Activated T-cell treated with anti-CD3 and anti-CD28 coated beads, Interleukin-2, amount 50 U/mL, for 72 hours (primary cell): ENCODE data around the gene SFTPB. TPM values are rescaled to one million over a fixed set of nuclear protein-coding genes. Genes with fewer than 3 reads are reported as not detected.

ENCODE experiments used
- ATAC-seq, 2 donors: fragments of 150-1000 bp; cut with Tn5 transposase; replicated peaks in 1 of 2; 2 replicates each; pipeline ENCODE4 v1.10.0; 2021; ENCODE audit warnings: moderate library complexity in 2 of 2, mild to moderate bottlenecking in 1 of 2
- DNase-seq, 2 donors: peaks; one replicate each; pipeline ENCODE4 v3.0.0; 2021 to 2022; ENCODE audit warnings: mixed read lengths in 1 of 2
- H3K27ac Mint-ChIP-seq: one replicate; pipeline ENCODE4 v1.8.0; 2022; ENCODE audit warnings: mild to moderate bottlenecking, moderate library complexity, mixed read lengths
- H3K27me3 Mint-ChIP-seq: one replicate; pipeline ENCODE4 v1.8.0; 2022; ENCODE audit warnings: low read depth, mixed read lengths
- H3K36me3 Mint-ChIP-seq, 2 donors: one replicate each; pipeline ENCODE4 v1.8.0; 2022; ENCODE audit warnings: mixed read lengths in 2 of 2, mild to moderate bottlenecking in 1 of 2; ENCODE audit not compliant: insufficient read depth in 2 of 2
- H3K4me1 Mint-ChIP-seq: one replicate; pipeline ENCODE4 v1.8.0; 2022; ENCODE audit warnings: low read depth, mixed read lengths
- H3K4me3 Mint-ChIP-seq, 2 donors: one replicate each; pipeline ENCODE4 v1.8.0; 2022; ENCODE audit warnings: mild to moderate bottlenecking in 2 of 2, mixed read lengths in 2 of 2, moderate library complexity in 2 of 2
- H3K9me3 Mint-ChIP-seq, 2 donors: one replicate each; pipeline ENCODE4 v1.8.0; 2022; ENCODE audit warnings: mixed read lengths in 2 of 2
- total RNA-seq, 2 donors: library from RNA; stranded (reverse); gene quantifications; one replicate each; pipeline ENCODE4 v1.2.3, GENCODE V29; 2022

SFTPB gene
- total RNA-seq, 2 donors from 2014 or later: not detected

GRCh38 chr2:85707304-85707703 lies 39.3 kb upstream of the SFTPB start:
- Mint-ChIP-seq H3K36me3 (no peaks in the 10 kb centered on the region), H3K27ac (no peak overlapping the region), H3K27me3 (peaks cover 14% of the 10 kb centered on the region), H3K9me3 (no peaks in the 10 kb centered on the region), H3K4me3 (peak overlapping the region in 1 of 2 donors; percentile 11), H3K4me1 (peaks cover 37% of the 10 kb centered on the region)
- DNase-seq (peak; percentile 77 to 81), ATAC-seq (peak; percentile 92 to 93)

GRCh38 chr2:85706599-85707296 lies 38.7 kb upstream of the SFTPB start:
- H3K4me1 Mint-ChIP-seq: peaks cover 42% of the 10 kb centered on the region
- ATAC-seq (peak in 1 of 2 donors; percentile 4), DNase-seq (no peak)
- no peaks in the 10 kb centered on the region for H3K9me3 Mint-ChIP-seq
- no peaks in the 10 kb centered on the region for H3K36me3 Mint-ChIP-seq
- no peak overlapping the region for H3K27ac Mint-ChIP-seq
- H3K27me3 Mint-ChIP-seq: peaks cover 14% of the 10 kb centered on the region
- H3K4me3 Mint-ChIP-seq: peak overlapping the region in 1 of 2 donors; percentile 11

DNA sequence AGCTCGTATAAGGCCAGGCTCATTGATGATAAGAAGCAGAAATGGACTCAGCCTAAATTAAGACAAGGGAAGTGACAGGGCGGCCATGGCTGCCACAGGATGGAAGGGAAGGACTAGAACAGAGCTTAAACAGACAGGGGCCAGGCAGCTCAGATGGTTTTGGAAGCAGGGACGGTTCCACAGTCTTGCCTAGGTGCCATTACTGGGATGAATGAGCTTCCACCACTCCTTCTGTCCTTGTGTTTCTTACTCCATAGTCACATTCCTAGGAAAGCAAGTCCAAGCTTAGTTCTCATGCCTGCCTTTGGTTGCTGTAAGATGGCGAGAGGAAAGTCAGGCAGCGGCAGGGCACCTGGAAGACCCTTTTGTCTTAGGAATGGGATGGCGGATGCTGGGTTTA lies 38.1 kb upstream of the SFTPB start:
- ATAC-seq: no peak
- Mint-ChIP-seq H3K4me3 (no peak overlapping the region), H3K27me3 (peaks cover 14% of the 10 kb centered on the region), H3K27ac (no peak overlapping the region), H3K9me3 (no peaks in the 10 kb centered on the region), H3K36me3 (no peaks in the 10 kb centered on the region), H3K4me1 (peaks cover 45% of the 10 kb centered on the region)
- no peak for DNase-seq

- no peak overlapping the region for H3K27ac Mint-ChIP-seq
- no peak overlapping the region for H3K4me3 Mint-ChIP-seq
- ATAC-seq (no peak), DNase-seq (no peak)
- peaks cover 45% of the 10 kb centered on the region for H3K4me1 Mint-ChIP-seq
- peaks cover 14% of the 10 kb centered on the region for H3K27me3 Mint-ChIP-seq
- H3K36me3 Mint-ChIP-seq: no peaks in the 10 kb centered on the region
- H3K9me3 Mint-ChIP-seq: no peaks in the 10 kb centered on the region
Observed at GRCh38 chr2:85705680-85706039, 37.7 kb upstream of the SFTPB start.

GRCh38 chr2:85704800-85705679 lies 37.0 kb upstream of the SFTPB start:
- no peaks in the 10 kb centered on the region for H3K9me3 Mint-ChIP-seq
- peaks cover 45% of the 10 kb centered on the region for H3K4me1 Mint-ChIP-seq
- peak; percentile 13 to 35 for DNase-seq
- H3K27me3 Mint-ChIP-seq: peaks cover 14% of the 10 kb centered on the region
- H3K36me3 Mint-ChIP-seq: no peaks in the 10 kb centered on the region
- H3K4me3 Mint-ChIP-seq: peak overlapping the region; percentile 19 to 31
- ATAC-seq: peak in 1 of 2 donors; percentile 31
- peak overlapping the region; percentile 62 for H3K27ac Mint-ChIP-seq

DNA sequence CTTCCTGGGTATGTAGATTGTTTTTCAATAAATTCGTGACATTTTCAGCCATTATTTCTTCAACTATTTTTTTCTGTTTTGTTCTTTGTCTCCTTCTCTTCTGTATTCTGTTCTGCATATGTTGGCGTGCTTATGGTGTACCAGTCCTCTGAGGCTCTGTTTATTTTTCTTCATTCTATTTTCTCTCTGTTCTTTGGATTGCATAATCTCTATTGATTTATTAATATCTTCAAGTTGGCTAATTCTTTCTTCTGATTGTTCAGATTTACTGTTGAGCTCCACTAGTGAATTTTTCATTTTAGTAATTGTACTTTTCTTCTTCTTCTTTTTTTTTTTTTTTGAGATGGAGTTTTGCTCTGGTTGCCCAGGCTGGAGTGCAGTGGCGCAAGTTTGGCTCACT lies 36.0 kb upstream of the SFTPB start:
- peak overlapping the region; percentile 58 for H3K27ac Mint-ChIP-seq
- peaks cover 45% of the 10 kb centered on the region for H3K4me1 Mint-ChIP-seq
- ATAC-seq: no peak
- no peaks in the 10 kb centered on the region for H3K9me3 Mint-ChIP-seq
- no peak overlapping the region for H3K4me3 Mint-ChIP-seq
- peaks cover 14% of the 10 kb centered on the region for H3K27me3 Mint-ChIP-seq
- DNase-seq: no peak
- H3K36me3 Mint-ChIP-seq: no peaks in the 10 kb centered on the region

DNA sequence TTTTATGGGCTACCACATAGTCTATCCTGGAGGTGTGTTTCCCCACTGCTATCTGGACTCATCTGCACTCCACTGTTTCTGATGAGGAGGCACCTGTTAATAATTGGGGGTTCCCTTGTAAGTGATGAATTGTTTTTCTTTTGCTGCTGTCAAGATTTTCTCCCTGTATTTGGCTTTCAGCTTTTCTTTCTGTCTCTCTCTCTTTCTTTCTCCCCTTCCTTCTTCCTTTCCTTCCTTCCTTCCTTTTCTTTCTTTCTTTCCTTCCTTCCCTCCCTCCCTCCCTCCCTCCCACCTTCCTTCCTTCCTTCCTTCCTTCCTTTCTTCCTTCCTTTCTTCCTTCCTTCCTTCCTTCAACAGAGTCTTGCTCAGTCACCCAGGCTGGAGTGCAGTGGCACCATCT lies 35.3 kb upstream of the SFTPB start:
- Mint-ChIP-seq H3K4me1 (peaks cover 45% of the 10 kb centered on the region), H3K27ac (no peak overlapping the region), H3K9me3 (no peaks in the 10 kb centered on the region), H3K27me3 (peaks cover 10% of the 10 kb centered on the region), H3K4me3 (peak overlapping the region in 1 of 2 donors; percentile 65), H3K36me3 (no peaks in the 10 kb centered on the region)
- DNase-seq (no peak), ATAC-seq (no peak)

DNA sequence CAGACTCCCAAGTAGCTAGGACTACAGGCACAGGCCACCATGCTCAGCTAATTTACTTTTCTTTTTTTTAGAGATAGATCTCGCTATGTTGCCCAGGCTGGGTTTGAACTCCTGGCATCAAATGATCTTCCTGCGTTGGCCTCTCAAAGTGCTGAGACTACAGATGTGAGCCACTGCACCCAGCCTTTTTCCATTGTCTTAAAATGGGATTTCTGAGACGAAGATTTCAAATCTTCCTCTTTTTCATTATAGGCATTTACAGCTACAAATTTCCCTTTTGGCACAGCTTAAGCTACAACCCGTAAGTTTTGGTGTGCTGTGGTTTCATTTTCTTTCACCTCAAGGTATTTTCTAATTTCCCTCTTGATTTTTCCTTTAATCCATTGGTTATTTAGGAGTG lies 34.8 kb upstream of the SFTPB start:
- ATAC-seq: no peak
- no peaks in the 10 kb centered on the region for H3K36me3 Mint-ChIP-seq
- H3K4me1 Mint-ChIP-seq: peaks cover 43% of the 10 kb centered on the region
- H3K9me3 Mint-ChIP-seq: no peaks in the 10 kb centered on the region
- peak overlapping the region in 1 of 2 donors; percentile 65 for H3K4me3 Mint-ChIP-seq
- peaks cover 10% of the 10 kb centered on the region for H3K27me3 Mint-ChIP-seq
- no peak for DNase-seq
- peak overlapping the region; percentile 81 for H3K27ac Mint-ChIP-seq

GRCh38 chr2:85702172-85702571 lies 34.2 kb upstream of the SFTPB start:
- ATAC-seq: no peak
- DNase-seq: no peak
- no peaks in the 10 kb centered on the region for H3K36me3 Mint-ChIP-seq
- peaks cover 37% of the 10 kb centered on the region for H3K4me1 Mint-ChIP-seq
- no peaks in the 10 kb centered on the region for H3K9me3 Mint-ChIP-seq
- peaks cover 10% of the 10 kb centered on the region for H3K27me3 Mint-ChIP-seq
- H3K27ac Mint-ChIP-seq: peak overlapping the region; percentile 51
- peak overlapping the region in 1 of 2 donors; percentile 65 for H3K4me3 Mint-ChIP-seq

DNA sequence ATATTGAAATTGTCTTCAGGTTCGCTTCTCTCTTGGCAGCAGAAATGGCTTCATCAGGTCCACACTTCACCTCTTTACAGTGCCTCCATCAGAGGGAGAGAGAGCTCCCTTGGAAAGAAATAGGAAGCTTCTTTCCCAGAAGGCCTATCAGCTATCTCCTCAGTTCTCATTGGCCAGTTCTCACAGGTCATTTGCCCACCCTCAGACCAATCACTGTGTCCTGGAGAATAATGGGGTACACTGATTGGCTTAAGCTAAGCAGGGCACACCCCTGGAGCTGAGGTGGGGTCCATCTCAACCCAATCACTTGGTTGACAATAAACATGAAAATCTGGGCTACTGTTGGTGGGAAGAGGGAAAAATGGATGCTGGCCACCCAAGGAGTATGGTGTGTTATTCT lies 31.3 kb upstream of the SFTPB start:
- ATAC-seq (no peak), DNase-seq (no peak)
- Mint-ChIP-seq H3K27me3 (no peaks in the 10 kb centered on the region), H3K27ac (no peak overlapping the region), H3K36me3 (no peaks in the 10 kb centered on the region), H3K9me3 (no peaks in the 10 kb centered on the region), H3K4me1 (peaks cover 21% of the 10 kb centered on the region), H3K4me3 (no peak overlapping the region)

- Mint-ChIP-seq H3K36me3 (no peaks in the 10 kb centered on the region), H3K27ac (no peak overlapping the region), H3K9me3 (no peaks in the 10 kb centered on the region), H3K4me1 (peaks cover 21% of the 10 kb centered on the region), H3K4me3 (no peak overlapping the region), H3K27me3 (no peaks in the 10 kb centered on the region)
- ATAC-seq (no peak), DNase-seq (no peak)
Observed at GRCh38 chr2:85698880-85699254, 30.9 kb upstream of the SFTPB start.

GRCh38 chr2:85698184-85698879 lies 30.3 kb upstream of the SFTPB start:
- Mint-ChIP-seq H3K27ac (no peak overlapping the region), H3K27me3 (no peaks in the 10 kb centered on the region), H3K9me3 (no peaks in the 10 kb centered on the region), H3K4me3 (no peak overlapping the region), H3K36me3 (no peaks in the 10 kb centered on the region), H3K4me1 (peaks cover 18% of the 10 kb centered on the region)
- DNase-seq (no peak), ATAC-seq (no peak)

DNA sequence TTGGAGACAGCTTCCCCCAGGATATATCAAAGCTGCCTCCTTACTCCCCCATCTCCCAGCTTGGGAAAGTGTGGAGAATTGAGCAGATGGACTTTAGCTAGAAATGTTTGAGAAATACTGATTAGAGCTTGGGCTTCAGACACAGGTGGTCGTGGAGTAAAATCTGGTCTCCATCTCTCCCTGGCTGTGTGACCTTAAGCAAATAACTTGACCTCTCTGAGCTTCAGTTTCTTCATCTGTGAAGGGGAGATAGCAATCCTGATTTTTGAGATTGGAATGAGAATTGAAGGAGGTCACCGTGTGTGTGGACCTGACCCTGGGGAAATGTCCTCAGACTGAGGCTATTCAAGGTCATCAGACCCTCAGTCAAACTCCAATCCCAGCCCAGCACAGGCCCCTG lies 29.7 kb upstream of the SFTPB start:
- no peaks in the 10 kb centered on the region for H3K27me3 Mint-ChIP-seq
- peaks cover 12% of the 10 kb centered on the region for H3K4me1 Mint-ChIP-seq
- no peak for DNase-seq
- ATAC-seq: no peak
- no peaks in the 10 kb centered on the region for H3K9me3 Mint-ChIP-seq
- H3K27ac Mint-ChIP-seq: no peak overlapping the region
- no peak overlapping the region for H3K4me3 Mint-ChIP-seq
- no peaks in the 10 kb centered on the region for H3K36me3 Mint-ChIP-seq
